Measurements from ENCODE around the gene ASB10. TPM values are rescaled to one million over a fixed set of nuclear protein-coding genes. Genes with fewer than 3 reads are reported as not detected.

Gene ASB10
- total RNA-seq, 1 experiment from 2014 or later, result not detected

- no peaks in the 10 kb centered on the region for H3K9me3 Mint-ChIP-seq (ENCODE audit: unreplicated experiment)
Observed at GRCh38 chr7:151201751-151202150, 14.7 kb upstream of the ASB10 start.

GRCh38 chr7:151201344-151201743, 14.3 kb upstream of the ASB10 start:
- Mint-ChIP-seq H3K27ac (ENCODE audit: low read depth, unreplicated experiment) (no peak overlapping the region), H3K36me3 (ENCODE audit: insufficient read depth, unreplicated experiment) (no peaks in the 10 kb centered on the region), H3K4me3 (ENCODE audit: unreplicated experiment) (no peak overlapping the region), H3K9me3 (ENCODE audit: unreplicated experiment) (no peaks in the 10 kb centered on the region), H3K27me3 (ENCODE audit: insufficient read depth, unreplicated experiment) (peaks cover 56% of the 10 kb centered on the region), H3K4me1 (ENCODE audit: insufficient read depth, unreplicated experiment) (no peaks in the 10 kb centered on the region)
- POLR2A ChIA-PET, result no interaction called here
- TF ChIP-seq CTCF (IDR thresholded peaks at IDR 0.05; ENCODE audit: unreplicated experiment), result no peak
- DNase-seq (ENCODE audit: unreplicated experiment), result no peak
- CTCF ChIA-PET, result interaction anchor here (1.0 kb wide), 1 partner anchor 28 kb away, joined by 3 read pairs; no protein-coding TSS in a partner anchor
- intact Hi-C loops (cut with micrococcal nuclease), result no loop called here
- no TSS peak for BruUV-seq (replicated peaks)

More at GRCh38 chr7:151201751-151202150, 14.7 kb upstream of the ASB10 start:
- no peak for DNase-seq (ENCODE audit: unreplicated experiment)
- TF ChIP-seq CTCF (IDR thresholded peaks at IDR 0.05; ENCODE audit: unreplicated experiment), result no peak
- BruUV-seq (replicated peaks), result no TSS peak
- H3K27ac Mint-ChIP-seq (ENCODE audit: low read depth, unreplicated experiment), result no peak overlapping the region
- H3K4me3 Mint-ChIP-seq (ENCODE audit: unreplicated experiment), result no peak overlapping the region
- peaks cover 2% of the 10 kb centered on the region for H3K4me1 Mint-ChIP-seq (ENCODE audit: insufficient read depth, unreplicated experiment)
- CTCF ChIA-PET, result no interaction called here
- POLR2A ChIA-PET, result no interaction called here
- peaks cover 56% of the 10 kb centered on the region for H3K27me3 Mint-ChIP-seq (ENCODE audit: insufficient read depth, unreplicated experiment)
- intact Hi-C loops (cut with micrococcal nuclease), result no loop called here
- H3K36me3 Mint-ChIP-seq (ENCODE audit: insufficient read depth, unreplicated experiment), result no peaks in the 10 kb centered on the region

GRCh38 chr7:151198945-151199848, 12.1 kb upstream of the ASB10 start:
- ChIA-PET CTCF (no interaction called here), POLR2A (no interaction called here)
- no peaks in the 10 kb centered on the region for H3K36me3 Mint-ChIP-seq (ENCODE audit: insufficient read depth, unreplicated experiment)
- no peak overlapping the region for H3K27ac Mint-ChIP-seq (ENCODE audit: low read depth, unreplicated experiment)
- TF ChIP-seq CTCF (IDR thresholded peaks at IDR 0.05; ENCODE audit: unreplicated experiment), result no peak
- no peaks in the 10 kb centered on the region for H3K9me3 Mint-ChIP-seq (ENCODE audit: unreplicated experiment)
- DNase-seq (ENCODE audit: unreplicated experiment), result no peak
- peaks cover 35% of the 10 kb centered on the region for H3K27me3 Mint-ChIP-seq (ENCODE audit: insufficient read depth, unreplicated experiment)
- intact Hi-C loops (cut with micrococcal nuclease), result no loop called here
- no TSS peak for BruUV-seq (replicated peaks)
- H3K4me1 Mint-ChIP-seq (ENCODE audit: insufficient read depth, unreplicated experiment), result no peaks in the 10 kb centered on the region
- H3K4me3 Mint-ChIP-seq (ENCODE audit: unreplicated experiment), result no peak overlapping the region

GRCh38 chr7:151197932-151198331, 10.9 kb upstream of the ASB10 start:
- Mint-ChIP-seq H3K9me3 (ENCODE audit: unreplicated experiment) (no peaks in the 10 kb centered on the region), H3K36me3 (ENCODE audit: insufficient read depth, unreplicated experiment) (no peaks in the 10 kb centered on the region), H3K27me3 (ENCODE audit: insufficient read depth, unreplicated experiment) (peaks cover 22% of the 10 kb centered on the region), H3K4me1 (ENCODE audit: insufficient read depth, unreplicated experiment) (no peaks in the 10 kb centered on the region), H3K4me3 (ENCODE audit: unreplicated experiment) (no peak overlapping the region), H3K27ac (ENCODE audit: low read depth, unreplicated experiment) (no peak overlapping the region)
- DNase-seq (ENCODE audit: unreplicated experiment), result no peak
- intact Hi-C loops (cut with micrococcal nuclease), result no loop called here
- TF ChIP-seq CTCF (IDR thresholded peaks at IDR 0.05; ENCODE audit: unreplicated experiment), result no peak
- no TSS peak for BruUV-seq (replicated peaks)
- POLR2A ChIA-PET, result no interaction called here
- CTCF ChIA-PET, result no interaction called here

Measured in MCF 10A (cell line).